ENCODE data around the gene CZIB.

The CZIB gene

DNA sequence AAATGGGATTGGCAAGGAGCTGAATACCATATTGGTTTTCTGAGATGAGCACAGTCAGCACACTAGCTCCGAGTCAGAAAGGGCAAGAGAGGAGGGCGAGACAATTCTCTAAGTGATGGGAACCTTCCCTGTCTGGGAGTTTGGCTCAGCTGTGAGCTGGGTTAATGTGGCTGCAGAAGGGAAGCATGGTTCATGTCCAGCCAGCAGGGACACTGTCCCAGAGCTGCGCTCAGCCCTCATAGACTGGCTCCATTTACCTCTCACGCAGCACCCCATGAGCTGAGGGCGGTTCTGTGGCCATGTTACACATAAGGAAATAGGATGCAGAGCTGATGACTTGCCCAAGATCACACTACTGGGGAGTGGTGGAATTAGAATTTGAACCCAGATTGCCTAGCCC lies 39.5 kb downstream of the CZIB start:
- no peak overlapping the region for H3K27ac ChIP-seq (ENCODE audit: low read depth, low read length)
- no peak overlapping the region for H3K4me3 ChIP-seq (ENCODE audit: low read length)
- H3K9ac ChIP-seq (ENCODE audit: low read length) = no peak overlapping the region
- H3K27me3 ChIP-seq (ENCODE audit: control insufficient read depth, insufficient read depth, low read length) = no peaks in the 10 kb centered on the region
- H3K36me3 ChIP-seq (ENCODE audit: control insufficient read depth, insufficient read depth, low read length) = no peaks in the 10 kb centered on the region
- H3K4me1 ChIP-seq (ENCODE audit: control insufficient read depth, insufficient read depth, low read length) = peaks cover 11% of the 10 kb centered on the region

DNA sequence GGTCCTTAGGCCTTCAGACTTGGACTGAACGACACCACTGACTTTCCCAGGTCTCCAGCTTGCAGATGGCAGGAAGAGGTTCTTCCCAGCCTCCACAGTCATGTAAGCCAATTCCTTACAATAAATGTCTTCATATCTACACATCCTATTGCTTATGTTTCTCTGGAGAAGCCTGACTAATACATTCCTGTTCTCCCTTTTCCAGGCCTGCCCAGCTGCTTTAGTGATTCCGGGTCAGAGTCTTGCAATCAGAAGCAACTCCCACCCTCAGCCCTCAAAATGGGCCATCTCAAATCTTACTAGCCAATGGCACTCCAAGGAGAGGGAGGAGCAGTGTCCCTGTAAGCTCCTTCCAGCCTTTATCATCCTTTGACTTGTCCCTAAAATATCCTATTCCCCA lies 40.2 kb downstream of the CZIB start:
- Histone ChIP-seq H3K9ac (ENCODE audit: low read length) (no peak overlapping the region), H3K27ac (ENCODE audit: low read depth, low read length) (no peak overlapping the region), H3K4me1 (ENCODE audit: control insufficient read depth, insufficient read depth, low read length) (peaks cover 11% of the 10 kb centered on the region), H3K4me3 (ENCODE audit: low read length) (no peak overlapping the region), H3K27me3 (ENCODE audit: control insufficient read depth, insufficient read depth, low read length) (no peaks in the 10 kb centered on the region), H3K36me3 (ENCODE audit: control insufficient read depth, insufficient read depth, low read length) (no peaks in the 10 kb centered on the region)

DNA sequence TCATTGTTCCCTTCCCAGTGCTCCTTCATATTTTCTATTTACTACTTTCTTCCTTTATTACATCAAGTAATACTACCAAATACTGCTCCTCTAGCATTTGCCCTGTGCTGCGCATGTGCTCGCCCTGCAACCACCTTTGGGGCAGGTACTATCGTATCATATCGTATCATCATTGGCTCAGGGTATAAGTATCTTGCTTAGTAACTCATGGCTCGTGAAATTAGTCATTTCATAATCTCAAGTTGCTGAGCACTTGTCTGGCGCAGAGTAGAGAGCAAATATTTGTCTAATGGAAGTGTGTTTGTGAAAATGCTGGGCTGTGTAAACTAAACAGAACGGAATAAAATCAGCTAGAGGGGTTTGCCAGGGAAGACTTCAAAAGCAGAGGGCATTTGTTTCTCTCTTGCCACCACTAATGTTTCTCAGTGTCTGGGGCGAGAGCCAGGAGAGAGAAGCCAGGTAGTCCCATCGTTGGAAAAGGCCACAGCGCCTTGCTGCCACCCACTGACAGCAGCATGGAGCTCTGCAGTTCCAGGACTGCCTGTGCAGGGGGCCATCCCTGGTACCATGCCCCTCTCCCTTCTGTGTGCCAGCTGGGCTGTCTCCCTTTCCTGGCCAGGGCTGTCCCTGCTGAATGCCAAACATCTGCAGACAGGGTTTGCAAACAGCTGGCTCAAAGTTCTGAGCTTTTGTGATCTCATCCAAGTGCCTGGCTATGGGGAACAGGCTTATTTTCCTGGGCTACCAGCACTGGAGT lies 43.8 kb downstream of the CZIB start:
- Histone ChIP-seq H3K4me1 (ENCODE audit: control insufficient read depth, insufficient read depth, low read length) (peaks cover 14% of the 10 kb centered on the region), H3K9ac (ENCODE audit: low read length) (no peak overlapping the region), H3K4me3 (ENCODE audit: low read length) (no peak overlapping the region), H3K27ac (ENCODE audit: low read depth, low read length) (peak overlapping the region; percentile 53), H3K36me3 (ENCODE audit: control insufficient read depth, insufficient read depth, low read length) (no peaks in the 10 kb centered on the region), H3K27me3 (ENCODE audit: control insufficient read depth, insufficient read depth, low read length) (no peaks in the 10 kb centered on the region)

DNA sequence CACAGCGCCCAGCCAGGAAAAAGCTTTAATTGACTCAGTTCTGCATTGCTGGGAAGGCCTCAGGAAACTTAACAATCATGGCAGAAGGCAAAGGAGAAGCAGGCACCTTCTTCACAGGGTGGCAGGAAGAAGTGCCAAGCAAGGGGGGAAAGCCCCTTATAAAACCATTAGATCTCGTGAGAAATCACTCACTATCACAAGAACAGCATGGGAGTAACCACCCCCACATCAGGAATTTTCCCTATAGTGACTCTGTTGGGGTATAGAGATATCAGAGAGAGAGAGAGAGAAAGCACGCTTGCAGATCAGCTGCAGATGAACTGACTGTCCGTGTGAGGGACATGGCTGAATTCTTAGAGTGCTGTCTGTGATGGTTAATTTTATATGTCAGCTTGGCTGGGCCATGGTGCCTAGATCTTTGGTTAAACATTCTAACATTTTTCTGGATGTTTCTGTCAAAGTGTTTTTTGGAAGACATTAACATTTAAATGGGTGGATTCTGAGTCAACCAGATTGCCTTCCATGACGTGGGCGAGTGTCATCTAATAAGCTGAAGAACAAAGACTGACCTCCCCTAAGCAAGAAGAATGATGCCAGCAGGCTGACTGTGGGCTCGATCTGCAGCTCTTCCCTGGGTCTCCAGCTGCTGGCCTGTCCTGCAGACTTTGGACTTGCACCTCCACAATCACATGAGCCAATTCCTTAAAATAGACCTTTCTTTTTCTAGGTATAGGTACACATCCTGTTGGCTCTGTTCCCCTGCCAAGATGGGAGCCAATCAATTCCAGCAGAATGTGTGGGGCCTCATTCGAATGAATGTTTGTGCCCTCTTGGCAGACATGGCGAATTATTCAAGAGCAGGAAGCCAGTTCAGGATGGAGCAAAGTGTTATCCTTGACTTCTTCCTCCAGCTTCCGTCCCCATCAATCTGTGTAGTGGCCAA lies 45.2 kb downstream of the CZIB start:
- peaks cover 14% of the 10 kb centered on the region for H3K4me1 ChIP-seq (ENCODE audit: control insufficient read depth, insufficient read depth, low read length)
- no peaks in the 10 kb centered on the region for H3K36me3 ChIP-seq (ENCODE audit: control insufficient read depth, insufficient read depth, low read length)
- H3K27me3 ChIP-seq (ENCODE audit: control insufficient read depth, insufficient read depth, low read length) = no peaks in the 10 kb centered on the region
- H3K4me3 ChIP-seq (ENCODE audit: low read length) = no peak overlapping the region
- H3K27ac ChIP-seq (ENCODE audit: low read depth, low read length) = no peak overlapping the region
- no peak overlapping the region for H3K9ac ChIP-seq (ENCODE audit: low read length)

DNA sequence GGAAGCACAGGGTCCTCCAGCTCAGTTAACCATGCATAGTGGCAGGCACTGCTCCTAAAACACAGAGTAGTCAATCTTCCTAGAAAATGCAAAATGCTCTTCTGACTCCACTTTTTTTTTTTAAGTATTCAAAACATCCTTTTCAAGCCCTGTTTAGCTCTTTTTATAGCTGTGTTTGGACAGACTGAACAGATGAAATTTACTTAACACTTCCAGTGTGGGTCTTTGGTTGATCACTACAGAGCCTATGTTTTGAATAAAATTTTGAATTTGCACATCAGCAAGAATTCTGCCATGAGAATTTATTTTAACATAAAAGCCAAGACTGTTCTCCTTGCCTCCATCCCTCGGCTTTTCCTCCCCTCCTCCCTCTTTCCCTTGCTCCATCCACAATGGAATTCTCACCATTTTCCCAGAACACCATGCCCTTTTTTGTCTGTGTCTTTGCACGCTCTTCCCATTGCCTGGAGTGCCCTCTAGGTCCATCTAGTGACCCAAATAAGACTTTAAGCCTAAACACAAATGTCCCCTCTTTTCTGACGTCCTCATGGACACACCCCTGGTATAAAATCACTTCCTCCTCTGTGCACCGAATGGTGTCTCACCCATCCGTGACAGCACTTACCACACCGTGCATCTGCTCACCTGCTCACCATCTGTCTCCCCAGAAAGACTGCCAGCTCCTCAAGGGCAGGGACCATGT lies 47.9 kb downstream of the CZIB start:
- Histone ChIP-seq H3K36me3 (ENCODE audit: control insufficient read depth, insufficient read depth, low read length) (no peaks in the 10 kb centered on the region), H3K9ac (ENCODE audit: low read length) (no peak overlapping the region), H3K4me3 (ENCODE audit: low read length) (no peak overlapping the region), H3K4me1 (ENCODE audit: control insufficient read depth, insufficient read depth, low read length) (peaks cover 14% of the 10 kb centered on the region), H3K27me3 (ENCODE audit: control insufficient read depth, insufficient read depth, low read length) (no peaks in the 10 kb centered on the region), H3K27ac (ENCODE audit: low read depth, low read length) (peak overlapping the region; percentile 42)

DNA sequence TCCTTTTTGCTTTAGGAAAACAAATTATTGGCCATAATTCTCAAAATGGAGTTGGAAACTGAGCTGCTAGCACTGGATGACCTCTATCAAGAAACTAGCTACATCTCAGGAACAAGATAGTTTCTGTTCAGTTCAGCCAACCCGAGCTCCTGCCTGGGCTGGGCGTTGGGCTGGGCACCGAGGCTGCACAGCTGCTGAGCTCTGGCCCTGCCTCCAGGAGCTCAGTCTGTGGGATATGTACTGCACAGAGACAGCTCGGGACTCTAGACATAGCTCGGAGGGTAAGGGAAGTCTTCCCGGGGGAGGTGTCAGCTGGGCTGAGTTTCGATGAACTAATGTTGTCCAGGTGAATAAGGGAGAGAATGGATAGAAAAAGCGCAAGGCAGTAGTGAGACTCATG lies 53.5 kb downstream of the CZIB start:
- no peak overlapping the region for H3K27ac ChIP-seq (ENCODE audit: low read depth, low read length)
- H3K36me3 ChIP-seq (ENCODE audit: control insufficient read depth, insufficient read depth, low read length) = no peaks in the 10 kb centered on the region
- H3K9ac ChIP-seq (ENCODE audit: low read length) = no peak overlapping the region
- H3K27me3 ChIP-seq (ENCODE audit: control insufficient read depth, insufficient read depth, low read length) = no peaks in the 10 kb centered on the region
- no peak overlapping the region for H3K4me3 ChIP-seq (ENCODE audit: low read length)
- H3K4me1 ChIP-seq (ENCODE audit: control insufficient read depth, insufficient read depth, low read length) = no peaks in the 10 kb centered on the region

DNA sequence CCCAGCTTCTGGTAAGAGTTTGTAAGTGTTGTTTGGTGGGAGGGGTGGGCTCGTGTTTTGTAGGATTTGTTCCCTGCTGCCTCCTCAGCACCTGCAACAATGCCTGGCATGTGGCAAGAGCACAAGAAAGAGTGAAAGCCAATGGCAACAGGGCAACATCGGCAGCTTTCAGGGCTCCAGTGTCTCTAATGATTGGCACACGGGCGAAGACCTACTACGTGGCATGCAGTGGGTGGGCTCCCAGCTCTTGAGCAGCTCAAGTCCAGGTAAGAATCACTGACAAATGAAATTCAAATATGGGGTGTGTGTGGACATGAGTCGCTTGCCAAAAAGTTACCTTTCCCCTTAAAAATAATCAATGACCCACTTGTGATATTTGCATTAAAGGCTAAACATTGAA lies 54.1 kb downstream of the CZIB start:
- no peak overlapping the region for H3K9ac ChIP-seq (ENCODE audit: low read length)
- no peaks in the 10 kb centered on the region for H3K4me1 ChIP-seq (ENCODE audit: control insufficient read depth, insufficient read depth, low read length)
- no peaks in the 10 kb centered on the region for H3K36me3 ChIP-seq (ENCODE audit: control insufficient read depth, insufficient read depth, low read length)
- no peak overlapping the region for H3K27ac ChIP-seq (ENCODE audit: low read depth, low read length)
- H3K4me3 ChIP-seq (ENCODE audit: low read length) = no peak overlapping the region
- no peaks in the 10 kb centered on the region for H3K27me3 ChIP-seq (ENCODE audit: control insufficient read depth, insufficient read depth, low read length)

DNA sequence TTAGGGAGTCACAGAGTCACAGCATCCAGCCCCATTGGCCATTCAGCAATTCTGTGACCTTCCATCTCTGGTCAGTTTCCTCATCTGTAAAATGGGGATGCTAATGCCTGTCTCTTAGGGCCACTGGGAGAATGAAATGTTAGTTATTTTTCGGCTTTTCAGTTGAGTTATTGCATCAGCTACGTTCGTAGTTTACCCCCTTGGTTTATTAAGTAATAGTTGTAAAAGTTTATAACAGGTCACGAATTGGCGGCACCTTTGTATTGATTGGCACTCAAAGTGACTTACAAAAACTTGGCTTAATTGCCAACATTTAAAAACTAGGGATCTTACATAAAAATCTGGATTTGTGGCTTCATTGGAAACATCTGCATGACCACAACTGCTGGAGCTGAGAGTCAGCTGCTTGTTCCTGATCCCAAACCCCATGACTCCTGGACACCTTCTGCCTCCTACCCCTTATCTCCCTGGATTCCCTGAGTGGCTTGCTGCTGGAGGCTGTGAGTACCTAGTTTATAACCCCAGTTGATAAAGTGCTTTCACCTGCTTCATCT lies 54.9 kb downstream of the CZIB start:
- H3K4me1 ChIP-seq (ENCODE audit: control insufficient read depth, insufficient read depth, low read length) = no peaks in the 10 kb centered on the region
- H3K36me3 ChIP-seq (ENCODE audit: control insufficient read depth, insufficient read depth, low read length) = no peaks in the 10 kb centered on the region
- no peak overlapping the region for H3K4me3 ChIP-seq (ENCODE audit: low read length)
- H3K9ac ChIP-seq (ENCODE audit: low read length) = no peak overlapping the region
- no peaks in the 10 kb centered on the region for H3K27me3 ChIP-seq (ENCODE audit: control insufficient read depth, insufficient read depth, low read length)
- H3K27ac ChIP-seq (ENCODE audit: low read depth, low read length) = no peak overlapping the region

Data from rectal smooth muscle tissue (tissue), 1 donor.